A673 (cell line): ENCODE measurements around the gene TTC7B. TPM values are rescaled to one million over a fixed set of nuclear protein-coding genes. Genes with fewer than 3 reads are reported as not detected.

Experiments used
- BruUV-seq: library from RNA; stranded (reverse); fragments of 400-500 nt; replicated peaks from 2 replicates; lab custom pipeline; 2021; lab: Mats Ljungman, UMichigan
- CTCF ChIA-PET: fragments of 300-600 bp; sonication (Branson Sonifier 250); formaldehyde crosslinking; loops from one replicate; lab custom pipeline; 2022; ENCODE audit warnings: antibody characterized with exemption; lab: Charles Lee
- POLR2A ChIA-PET: fragments of 300-600 bp; sonication (Branson Sonifier 250); formaldehyde crosslinking; loops from one replicate; lab custom pipeline; 2022; ENCODE audit warnings: antibody characterized with exemption; ENCODE audit not compliant: low non-redundant PET; lab: Charles Lee
- DNase-seq: peaks from one replicate; pipeline ENCODE4 v3.0.0-alpha.2; 2015; ENCODE audit warnings: low spot score
- H3K27ac ChIP-seq: fragments of 200-600 bp; sonication (generic); 2 replicates; pipeline ENCODE4 v1.5.1; 2016; ENCODE audit warnings: mixed run types, low read depth, mild to moderate bottlenecking, mixed read lengths, antibody characterized with exemption, low read length; ENCODE audit not compliant: poor library complexity, severe bottlenecking
- H3K27me3 ChIP-seq: fragments of 200-600 bp; sonication (generic); replicated peaks from 2 replicates; pipeline ENCODE4 v1.6.1; 2017; ENCODE audit warnings: mixed run types, low read depth, mild to moderate bottlenecking, mixed read lengths, antibody characterized with exemption, low read length; ENCODE audit not compliant: insufficient read depth, poor library complexity
- H3K36me3 ChIP-seq: fragments of 200-600 bp; sonication (generic); 2 replicates; pipeline ENCODE4 v1.6.1; 2016; ENCODE audit warnings: mixed run types, mild to moderate bottlenecking, mixed read lengths, antibody characterized with exemption, low read length; ENCODE audit not compliant: insufficient read depth, poor library complexity, severe bottlenecking
- H3K4me1 ChIP-seq: fragments of 200-600 bp; sonication (generic); 2 replicates; pipeline ENCODE4 v1.6.1; 2017; ENCODE audit warnings: mixed run types, mild to moderate bottlenecking, mixed read lengths, antibody characterized with exemption, low read length; ENCODE audit not compliant: insufficient read depth, poor library complexity, severe bottlenecking
- H3K4me3 ChIP-seq: fragments of 200-600 bp; sonication (generic); 2 replicates; pipeline ENCODE4 v1.5.1; 2016; ENCODE audit warnings: low read depth, mixed run types, mild to moderate bottlenecking, mixed read lengths, low read length; ENCODE audit not compliant: poor library complexity, severe bottlenecking
- H3K9me3 ChIP-seq: fragments of 200-600 bp; sonication (generic); 2 replicates; pipeline ENCODE4 v1.6.1; 2016; ENCODE audit warnings: mixed run types, low read depth, mild to moderate bottlenecking, mixed read lengths, antibody characterized with exemption, low read length; ENCODE audit not compliant: poor library complexity, severe bottlenecking
- CTCF ChIP-seq: fragments of 300-800, 200-600 bp; sonication (generic); conservative IDR thresholded peaks from 2 replicates; pipeline ENCODE4 v1.5.1; 2017; ENCODE audit warnings: low read depth, mild to moderate bottlenecking, antibody characterized with exemption, low read length, moderate library complexity, mixed read lengths
- EZH2 ChIP-seq: fragments of 200-600 bp; sonication (generic); IDR thresholded peaks from 2 replicates; pipeline ENCODE4 v1.6.1; 2017; ENCODE audit warnings: borderline replicate concordance, low read depth, mild to moderate bottlenecking, mixed read lengths, antibody characterized with exemption, low read length; ENCODE audit not compliant: poor library complexity, severe bottlenecking
- intact Hi-C: fragments of 100-400 bp; cut with micrococcal nuclease; formaldehyde crosslinking; loops from one replicate; pipeline ENCODE4 v1.10.0; 2022; ENCODE audit not compliant: unreplicated experiment
- total RNA-seq: library from RNA; stranded (reverse); gene quantifications from 2 replicates; pipeline ENCODE4 v1.2.3, GENCODE V29; 2021

Gene TTC7B
- total RNA-seq, 1 experiment from 2014 or later: 39.2 TPM

- no peak for DNase-seq
- CTCF ChIA-PET: no interaction called here
- no peaks in the 10 kb centered on the region for H3K36me3 ChIP-seq
Observed at GRCh38 chr14:90658541-90658967, 157.7 kb downstream of the TTC7B start.

GRCh38 chr14:90656973-90657372, 159.3 kb downstream of the TTC7B start:
- intact Hi-C loops: no loop called here
- Histone ChIP-seq H3K4me3 (no peak overlapping the region), H3K27ac (no peak overlapping the region), H3K27me3 (no peaks in the 10 kb centered on the region), H3K36me3 (no peaks in the 10 kb centered on the region), H3K4me1 (peaks cover 17% of the 10 kb centered on the region), H3K9me3 (no peaks in the 10 kb centered on the region)
- BruUV-seq: no TSS peak
- no peak for DNase-seq
- no peak for TF ChIP-seq CTCF
- TF ChIP-seq EZH2: no peak
- ChIA-PET CTCF (no interaction called here), POLR2A (no interaction called here)

More at GRCh38 chr14:90658541-90658967, 157.7 kb downstream of the TTC7B start:
- POLR2A ChIA-PET: no interaction called here
- Histone ChIP-seq H3K27ac (no peak overlapping the region), H3K9me3 (no peaks in the 10 kb centered on the region), H3K27me3 (no peaks in the 10 kb centered on the region), H3K4me3 (no peak overlapping the region), H3K4me1 (peaks cover 17% of the 10 kb centered on the region)
- intact Hi-C loops: no loop called here
- TF ChIP-seq EZH2 (no peak), CTCF (no peak)
- BruUV-seq: no TSS peak

- no peaks in the 10 kb centered on the region for H3K27me3 ChIP-seq
- no peak for DNase-seq
- POLR2A ChIA-PET: no interaction called here
- H3K36me3 ChIP-seq: no peaks in the 10 kb centered on the region
- no peak overlapping the region for H3K27ac ChIP-seq
- peaks cover 17% of the 10 kb centered on the region for H3K4me1 ChIP-seq
- intact Hi-C loops: no loop called here
- BruUV-seq: no TSS peak
- no peak overlapping the region for H3K4me3 ChIP-seq
- TF ChIP-seq CTCF (no peak), EZH2 (no peak)
- CTCF ChIA-PET: no interaction called here
- H3K9me3 ChIP-seq: no peaks in the 10 kb centered on the region
Observed at GRCh38 chr14:90655829-90656228, 160.4 kb downstream of the TTC7B start.
